Immature natural killer cell (primary cell): ENCODE measurements around the gene UNC13B. TPM values are rescaled to one million over a fixed set of nuclear protein-coding genes. Genes with fewer than 3 reads are reported as not detected.
"Not testable (repeated sequence)": the region's sequence is repeated elsewhere in the genome, so short reads cannot be mapped to it uniquely, and the experiment has no call there.

Source experiments
- DNase-seq, 3 donors: peaks; one replicate each; pipeline ENCODE4 v3.0.0; 2022; ENCODE audit warnings: mixed read lengths in 1 of 3
- H3K27ac Mint-ChIP-seq, 6 donors: one replicate each; pipeline ENCODE4 v1.8.0; 2020; ENCODE audit warnings: mixed read lengths in 6 of 6, mild to moderate bottlenecking in 5 of 6, inconsistent platforms in 4 of 6, moderate library complexity in 3 of 6
- H3K27me3 Mint-ChIP-seq, 3 donors: one replicate each; pipeline ENCODE4 v1.8.0; 2020 to 2021; ENCODE audit warnings: low read depth in 3 of 3, mild to moderate bottlenecking in 3 of 3, mixed read lengths in 3 of 3, moderate library complexity in 3 of 3, inconsistent platforms in 1 of 3
- H3K36me3 Mint-ChIP-seq, 3 donors: one replicate each; pipeline ENCODE4 v1.8.0; 2020; ENCODE audit warnings: mixed read lengths in 3 of 3, inconsistent platforms in 2 of 3, mild to moderate bottlenecking in 2 of 3
- H3K4me1 Mint-ChIP-seq, 2 donors: one replicate each; pipeline ENCODE4 v1.8.0; 2020; ENCODE audit warnings: inconsistent platforms in 2 of 2, mild to moderate bottlenecking in 2 of 2, mixed read lengths in 2 of 2, moderate library complexity in 1 of 2
- H3K4me3 Mint-ChIP-seq, 5 donors: one replicate each; pipeline ENCODE4 v1.8.0; 2020; ENCODE audit warnings: mild to moderate bottlenecking in 5 of 5, mixed read lengths in 5 of 5, inconsistent platforms in 3 of 5, moderate library complexity in 3 of 5
- H3K9me3 Mint-ChIP-seq, 6 donors: one replicate each; pipeline ENCODE4 v1.8.0; 2020; ENCODE audit warnings: mild to moderate bottlenecking in 6 of 6, mixed read lengths in 6 of 6, inconsistent platforms in 4 of 6, moderate library complexity in 3 of 6
- polyA plus RNA-seq, 3 donors: library from polyadenylated mRNA; unstranded; fragments of 300-500 nt; fragmentation: Illumina TruSeq; gene quantifications; one replicate each; pipeline ENCODE4 v1.2.3, GENCODE V29; 2021

UNC13B gene
- polyA plus RNA-seq, 3 donors from 2014 or later: 0.07 TPM; not detected in 2

GRCh38 chr9:35211854-35212253 lies 50.0 kb downstream of the UNC13B start:
- Mint-ChIP-seq H3K9me3 (peaks cover 0 to 1% (median 0%) of the 10 kb centered on the region in 6 donors), H3K27ac (no peak overlapping the region), H3K36me3 (no peaks in the 10 kb centered on the region), H3K4me1 (no peaks in the 10 kb centered on the region), H3K4me3 (no peak overlapping the region), H3K27me3 (peaks cover 0 to 3% (median 2%) of the 10 kb centered on the region in 3 donors)
- no peak for DNase-seq

DNA sequence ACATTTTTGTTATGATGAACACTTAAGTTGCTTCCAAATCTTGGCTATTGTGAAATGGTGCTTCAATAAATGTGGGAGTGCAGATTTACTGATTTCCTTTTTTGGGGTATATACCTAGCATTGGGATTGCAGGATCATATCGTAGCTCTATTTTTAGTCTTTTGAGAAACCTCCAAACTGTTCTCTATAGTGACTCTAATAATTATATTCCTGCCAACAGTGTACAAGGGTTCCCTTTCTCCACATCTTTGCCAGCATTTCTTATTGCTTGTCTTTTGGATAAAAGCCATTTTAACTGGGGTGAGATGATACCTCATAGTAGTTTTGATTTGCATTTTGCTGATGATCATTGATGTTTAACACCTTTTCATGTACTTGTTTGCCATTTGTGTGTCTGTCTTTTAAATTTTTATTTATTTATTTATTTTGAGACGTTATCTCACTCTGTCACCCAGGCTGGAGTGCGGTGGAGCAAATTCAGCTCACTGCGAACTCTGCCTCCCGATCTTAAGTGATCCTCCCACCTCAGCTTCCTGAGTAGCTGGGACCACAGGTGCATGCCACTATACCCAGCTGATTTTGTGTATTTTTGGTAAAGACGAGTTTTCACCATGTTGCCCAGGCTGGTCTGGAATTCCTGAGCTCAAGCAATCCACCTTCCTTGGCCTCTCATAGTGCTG lies 59.0 kb downstream of the UNC13B start:
- no peaks in the 10 kb centered on the region for H3K36me3 Mint-ChIP-seq
- DNase-seq: no peak
- H3K27me3 Mint-ChIP-seq: peaks cover 3 to 7% (median 3%) of the 10 kb centered on the region in 3 donors
- no peak overlapping the region for H3K27ac Mint-ChIP-seq
- H3K4me3 Mint-ChIP-seq: no peak overlapping the region
- peaks cover 0 to 2% (median 0%) of the 10 kb centered on the region in 6 donors for H3K9me3 Mint-ChIP-seq
- H3K4me1 Mint-ChIP-seq: no peaks in the 10 kb centered on the region

- Mint-ChIP-seq H3K36me3 (no peaks in the 10 kb centered on the region), H3K27me3 (peaks cover 1 to 9% (median 6%) of the 10 kb centered on the region in 3 donors), H3K9me3 (peaks cover 0 to 2% (median 0%) of the 10 kb centered on the region in 6 donors), H3K4me3 (no peak overlapping the region), H3K27ac (no peak overlapping the region), H3K4me1 (no peaks in the 10 kb centered on the region)
- no peak for DNase-seq
These were observed 63.9 kb downstream of the UNC13B start for GRCh38 chr9:35225677-35226076.

DNA sequence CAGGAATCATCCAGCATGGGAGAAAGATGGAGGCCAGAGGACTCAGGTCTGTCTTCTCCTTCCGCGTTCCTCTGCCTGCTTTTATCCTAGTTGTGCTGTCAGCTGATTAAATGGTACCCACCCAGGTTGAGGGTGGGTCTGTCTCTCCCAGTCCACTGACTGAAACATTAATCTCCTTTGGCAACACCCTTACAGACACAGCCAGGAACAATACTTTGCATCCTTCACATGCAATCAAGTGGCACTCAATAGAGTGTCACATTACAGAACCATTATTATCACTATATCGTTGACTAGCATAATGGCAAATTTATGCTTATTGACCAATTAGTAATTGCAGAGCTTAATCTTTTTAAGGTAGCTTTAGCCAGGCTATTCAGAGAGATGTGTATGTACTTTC lies 64.8 kb downstream of the UNC13B start:
- Mint-ChIP-seq H3K36me3 (no peaks in the 10 kb centered on the region), H3K27ac (no peak overlapping the region), H3K4me3 (no peak overlapping the region), H3K4me1 (no peaks in the 10 kb centered on the region), H3K9me3 (no peaks in the 10 kb centered on the region), H3K27me3 (peaks cover 1 to 7% (median 6%) of the 10 kb centered on the region in 3 donors)
- DNase-seq: no peak

GRCh38 chr9:35227284-35227683 lies 65.5 kb downstream of the UNC13B start:
- no peaks in the 10 kb centered on the region for H3K4me1 Mint-ChIP-seq
- no peak for DNase-seq
- no peaks in the 10 kb centered on the region for H3K9me3 Mint-ChIP-seq
- no peaks in the 10 kb centered on the region for H3K36me3 Mint-ChIP-seq
- H3K4me3 Mint-ChIP-seq: no peak overlapping the region
- H3K27me3 Mint-ChIP-seq: peaks cover 1 to 9% (median 6%) of the 10 kb centered on the region in 3 donors
- no peak overlapping the region for H3K27ac Mint-ChIP-seq

GRCh38 chr9:35229066-35229778 lies 67.4 kb downstream of the UNC13B start:
- H3K36me3 Mint-ChIP-seq: no peaks in the 10 kb centered on the region
- H3K27me3 Mint-ChIP-seq: peaks cover 3 to 9% (median 6%) of the 10 kb centered on the region in 3 donors
- H3K4me3 Mint-ChIP-seq: no peak overlapping the region
- H3K9me3 Mint-ChIP-seq: no peaks in the 10 kb centered on the region
- DNase-seq: no peak
- H3K27ac Mint-ChIP-seq: peak overlapping the region in 1 of 6 donors; percentile 47
- H3K4me1 Mint-ChIP-seq: no peaks in the 10 kb centered on the region

DNA sequence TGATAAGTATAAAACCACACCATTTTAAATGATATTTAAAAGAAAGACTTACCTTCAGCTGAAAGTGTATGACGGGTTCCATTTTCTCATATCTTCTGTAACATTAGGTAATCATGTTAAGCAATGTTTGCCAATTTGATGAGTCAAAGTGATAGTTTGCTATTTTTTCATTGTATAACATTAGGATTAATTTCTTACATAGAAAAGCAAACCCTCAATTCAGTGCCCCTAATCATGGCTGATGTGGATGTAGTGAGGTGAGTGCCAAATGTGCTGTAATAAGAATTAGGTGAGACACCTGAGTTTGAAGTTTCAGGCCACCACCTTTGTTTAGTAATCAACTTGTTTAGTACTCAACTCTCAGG lies 68.0 kb downstream of the UNC13B start:
- DNase-seq: no peak
- Mint-ChIP-seq H3K27ac (no peak overlapping the region), H3K36me3 (no peaks in the 10 kb centered on the region), H3K4me3 (no peak overlapping the region), H3K27me3 (peaks cover 3 to 9% (median 6%) of the 10 kb centered on the region in 3 donors), H3K4me1 (no peaks in the 10 kb centered on the region), H3K9me3 (no peaks in the 10 kb centered on the region)

GRCh38 chr9:35232867-35233544 lies 71.2 kb downstream of the UNC13B start:
- H3K27me3 Mint-ChIP-seq: peaks cover 0 to 8% (median 5%) of the 10 kb centered on the region in 3 donors
- no peak overlapping the region for H3K4me3 Mint-ChIP-seq
- H3K9me3 Mint-ChIP-seq: no peaks in the 10 kb centered on the region
- H3K36me3 Mint-ChIP-seq: no peaks in the 10 kb centered on the region
- H3K4me1 Mint-ChIP-seq: no peaks in the 10 kb centered on the region
- no peak overlapping the region for H3K27ac Mint-ChIP-seq
- DNase-seq: no peak

DNA sequence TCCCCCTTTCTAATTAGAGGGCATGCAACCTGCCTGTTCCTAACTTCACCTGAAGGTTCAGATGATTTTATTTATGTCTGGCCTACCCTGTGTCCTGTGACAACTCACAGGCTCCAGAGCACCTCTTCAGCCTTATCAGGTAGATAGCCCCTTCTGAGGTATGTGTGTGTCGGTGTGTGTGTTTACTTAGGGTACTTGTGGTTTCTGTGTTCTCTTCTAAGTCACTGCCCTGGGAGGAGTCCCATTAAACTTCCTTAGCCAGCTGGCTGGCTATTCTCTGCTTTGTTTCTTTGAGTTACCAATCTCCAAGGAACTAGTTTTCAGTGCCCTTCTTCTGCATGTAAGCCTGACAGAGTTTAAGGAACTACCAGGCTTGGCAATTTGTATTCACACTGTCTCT lies 74.9 kb downstream of the UNC13B start:
- Mint-ChIP-seq H3K27me3 (peaks cover 0 to 18% (median 6%) of the 10 kb centered on the region in 3 donors), H3K9me3 (peaks cover 0 to 10% (median 4%) of the 10 kb centered on the region in 6 donors), H3K4me3 (no peak overlapping the region), H3K4me1 (no peaks in the 10 kb centered on the region), H3K27ac (no peak overlapping the region), H3K36me3 (no peaks in the 10 kb centered on the region)
- DNase-seq: no peak

DNA sequence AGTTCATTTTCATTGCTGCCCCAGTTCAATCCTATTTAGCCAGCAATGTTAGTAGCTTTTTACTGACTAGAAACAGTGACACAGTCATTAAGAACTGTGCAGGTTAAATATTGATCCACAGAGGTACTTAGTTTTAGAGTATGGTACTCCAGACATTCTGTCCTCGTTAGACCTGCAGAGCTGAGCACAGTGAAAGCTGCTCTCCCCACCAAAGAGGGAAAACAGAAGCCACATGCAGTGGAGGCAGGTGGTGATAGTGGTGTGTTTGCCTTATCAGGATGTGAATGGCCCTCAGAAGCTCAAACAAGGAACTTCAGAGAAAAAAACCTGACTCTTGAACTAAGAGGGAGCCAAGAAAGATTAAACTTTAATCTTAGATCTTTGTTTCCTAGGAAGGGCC lies 75.5 kb downstream of the UNC13B start:
- no peak for DNase-seq
- H3K27me3 Mint-ChIP-seq: peaks cover 0 to 16% (median 7%) of the 10 kb centered on the region in 3 donors
- no peaks in the 10 kb centered on the region for H3K36me3 Mint-ChIP-seq
- peaks cover 0 to 10% (median 4%) of the 10 kb centered on the region in 6 donors for H3K9me3 Mint-ChIP-seq
- H3K27ac Mint-ChIP-seq: no peak overlapping the region
- no peaks in the 10 kb centered on the region for H3K4me1 Mint-ChIP-seq
- H3K4me3 Mint-ChIP-seq: no peak overlapping the region

DNA sequence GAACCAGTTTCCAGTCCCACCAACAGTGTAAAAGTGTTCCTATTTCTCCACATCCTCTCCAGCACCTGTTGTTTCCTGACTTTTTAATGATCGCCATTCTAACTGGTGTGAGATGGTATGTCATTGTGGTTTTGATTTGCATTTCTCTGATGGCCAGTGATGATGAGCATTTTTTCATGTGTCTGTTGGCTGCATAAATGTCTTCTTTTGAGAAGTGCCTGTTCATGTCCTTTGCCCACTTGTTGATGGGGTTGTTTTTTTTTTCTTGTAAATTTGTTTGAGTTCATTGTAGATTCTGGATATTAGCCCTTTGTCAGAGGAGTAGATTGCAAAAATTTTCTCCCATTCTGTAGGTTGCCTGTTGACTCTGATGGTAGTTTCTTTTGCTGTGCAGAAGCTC lies 84.1 kb downstream of the UNC13B start:
- H3K27ac Mint-ChIP-seq, H3K4me3 Mint-ChIP-seq, H3K36me3 Mint-ChIP-seq, H3K4me1 Mint-ChIP-seq, DNase-seq, H3K9me3 Mint-ChIP-seq: not testable (repeated sequence)
- H3K27me3 Mint-ChIP-seq: peaks cover 5 to 16% (median 6%) of the 10 kb centered on the region in 3 donors

DNA sequence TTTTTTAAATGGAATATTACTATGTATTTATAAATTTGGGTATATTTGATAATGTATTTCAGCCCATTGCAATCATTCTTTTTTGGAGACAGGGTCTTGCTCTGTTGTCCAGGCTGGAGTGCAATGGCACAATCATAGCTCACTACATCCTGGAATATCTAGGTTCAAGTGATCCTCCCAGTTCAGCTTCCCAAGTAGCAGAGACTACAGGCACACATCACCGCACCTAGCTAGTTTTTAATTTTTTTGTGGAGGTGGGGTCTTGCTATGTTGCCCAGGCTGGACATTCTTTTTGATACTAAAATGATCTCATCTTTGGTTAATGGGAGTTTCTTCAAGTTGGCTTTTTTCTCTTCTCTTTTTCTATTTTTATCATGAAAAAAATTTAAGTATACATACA lies 91.3 kb downstream of the UNC13B start:
- H3K4me3 Mint-ChIP-seq: no peak overlapping the region
- H3K36me3 Mint-ChIP-seq: no peaks in the 10 kb centered on the region
- no peak for DNase-seq
- H3K27ac Mint-ChIP-seq: no peak overlapping the region
- H3K27me3 Mint-ChIP-seq: peaks cover 3 to 11% (median 8%) of the 10 kb centered on the region in 3 donors
- H3K9me3 Mint-ChIP-seq: no peaks in the 10 kb centered on the region
- H3K4me1 Mint-ChIP-seq: no peaks in the 10 kb centered on the region

GRCh38 chr9:35254237-35254636 lies 92.4 kb downstream of the UNC13B start:
- DNase-seq: no peak
- Mint-ChIP-seq H3K9me3 (no peaks in the 10 kb centered on the region), H3K27ac (no peak overlapping the region), H3K4me1 (no peaks in the 10 kb centered on the region), H3K27me3 (peaks cover 3 to 6% (median 6%) of the 10 kb centered on the region in 3 donors), H3K4me3 (no peak overlapping the region), H3K36me3 (no peaks in the 10 kb centered on the region)
